ENCODE results near the gene MEGF6. TPM values are rescaled to one million over a fixed set of nuclear protein-coding genes. Genes with fewer than 3 reads are reported as not detected.
A peak's percentile ranks its signal among the peaks of the same experiment; 100 is the strongest.

Gene MEGF6
- total RNA-seq, 1 experiment from 2014 or later, result 32.4 TPM

DNA sequence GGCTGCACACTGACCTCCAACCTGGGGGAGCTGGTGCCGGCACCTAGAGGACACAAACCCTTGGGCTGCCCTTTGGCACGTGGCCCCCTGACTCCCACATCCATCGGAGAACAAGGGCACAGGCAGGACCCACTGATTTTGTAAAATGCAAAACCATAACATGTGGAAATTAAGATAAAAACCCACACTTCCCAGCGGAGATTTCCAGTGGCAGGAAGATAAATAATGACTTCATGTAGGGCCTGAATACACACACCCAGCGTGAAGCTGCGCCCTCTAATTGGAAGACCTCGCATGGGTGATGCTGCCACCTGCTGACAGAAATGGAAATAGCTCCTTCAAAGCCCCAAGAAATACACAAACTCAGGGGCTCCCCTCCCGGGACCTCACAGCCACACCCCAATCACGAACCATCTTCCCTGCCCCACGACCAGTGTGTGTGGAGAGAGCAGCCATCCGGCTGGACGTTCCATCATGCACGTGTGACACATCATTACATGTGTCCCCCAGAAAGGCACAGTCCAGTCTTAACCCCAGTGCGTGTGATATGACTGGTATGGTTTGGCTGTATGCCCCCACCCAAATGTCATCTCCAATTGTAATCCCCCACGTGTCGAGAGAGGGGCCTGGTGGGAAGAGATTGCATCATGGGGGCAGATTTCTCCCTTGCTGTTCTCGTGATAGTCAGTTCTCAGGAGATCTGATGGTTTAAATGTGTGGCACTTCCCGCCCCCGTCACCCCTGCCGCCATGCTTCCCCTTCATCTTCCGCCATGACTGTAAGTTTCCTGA is 7.8 kb upstream of the MEGF6 start:
- CTCF ChIA-PET, result interaction anchor here (0.7 to 1.3 kb wide), 8 partner anchors 15 to 166 kb away, joined by 3 to 41 read pairs (median 7); partner anchors contain the start of gene ARHGEF16
- intact Hi-C loops (cut with micrococcal nuclease; ENCODE audit: unreplicated experiment), result loop anchor here (1.0 to 2.0 kb wide), 3 partner anchors 54 to 166 kb away; no protein-coding TSS in a partner anchor
- Mint-ChIP-seq H3K9me3 (ENCODE audit: low read depth, unreplicated experiment) (no peaks in the 10 kb centered on the region), H3K27ac (ENCODE audit: unreplicated experiment) (no peak overlapping the region), H3K27me3 (ENCODE audit: unreplicated experiment) (no peaks in the 10 kb centered on the region), H3K36me3 (ENCODE audit: insufficient read depth, unreplicated experiment) (peaks cover 11% of the 10 kb centered on the region), H3K4me3 (ENCODE audit: low read depth, unreplicated experiment) (no peak overlapping the region), H3K4me1 (ENCODE audit: low read depth, unreplicated experiment) (peaks cover 31% of the 10 kb centered on the region)
- DNase-seq, result peak; percentile 63
- BruUV-seq (replicated peaks), result no TSS peak
- TF ChIP-seq, protein P1, sequence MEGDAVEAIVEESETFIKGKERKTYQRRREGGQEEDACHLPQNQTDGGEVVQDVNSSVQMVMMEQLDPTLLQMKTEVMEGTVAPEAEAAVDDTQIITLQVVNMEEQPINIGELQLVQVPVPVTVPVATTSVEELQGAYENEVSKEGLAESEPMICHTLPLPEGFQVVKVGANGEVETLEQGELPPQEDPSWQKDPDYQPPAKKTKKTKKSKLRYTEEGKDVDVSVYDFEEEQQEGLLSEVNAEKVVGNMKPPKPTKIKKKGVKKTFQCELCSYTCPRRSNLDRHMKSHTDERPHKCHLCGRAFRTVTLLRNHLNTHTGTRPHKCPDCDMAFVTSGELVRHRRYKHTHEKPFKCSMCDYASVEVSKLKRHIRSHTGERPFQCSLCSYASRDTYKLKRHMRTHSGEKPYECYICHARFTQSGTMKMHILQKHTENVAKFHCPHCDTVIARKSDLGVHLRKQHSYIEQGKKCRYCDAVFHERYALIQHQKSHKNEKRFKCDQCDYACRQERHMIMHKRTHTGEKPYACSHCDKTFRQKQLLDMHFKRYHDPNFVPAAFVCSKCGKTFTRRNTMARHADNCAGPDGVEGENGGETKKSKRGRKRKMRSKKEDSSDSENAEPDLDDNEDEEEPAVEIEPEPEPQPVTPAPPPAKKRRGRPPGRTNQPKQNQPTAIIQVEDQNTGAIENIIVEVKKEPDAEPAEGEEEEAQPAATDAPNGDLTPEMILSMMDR (IDR thresholded peaks at IDR 0.05; ENCODE audit: unreplicated experiment), result peak; percentile 70

DNA sequence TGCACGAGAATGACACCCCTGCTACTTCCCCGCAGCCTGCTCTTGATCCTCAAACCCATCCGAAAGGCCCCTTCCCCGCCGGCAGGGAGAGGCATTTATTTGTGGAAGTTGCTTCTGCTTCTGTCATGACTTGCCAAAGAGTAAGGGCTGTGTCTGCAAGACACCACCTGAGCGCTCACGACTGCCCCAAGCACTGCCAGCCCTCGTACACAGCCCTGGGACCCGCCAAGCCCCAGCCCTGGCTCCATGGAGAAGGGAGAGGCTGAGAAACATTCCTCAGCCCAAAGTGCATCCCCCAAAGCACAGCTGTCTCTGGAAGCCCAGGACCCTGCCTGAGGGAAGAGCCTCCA is 7.2 kb upstream of the MEGF6 start:
- Mint-ChIP-seq H3K4me3 (ENCODE audit: low read depth, unreplicated experiment) (no peak overlapping the region), H3K36me3 (ENCODE audit: insufficient read depth, unreplicated experiment) (peaks cover 13% of the 10 kb centered on the region), H3K27me3 (ENCODE audit: unreplicated experiment) (no peaks in the 10 kb centered on the region), H3K27ac (ENCODE audit: unreplicated experiment) (no peak overlapping the region), H3K4me1 (ENCODE audit: low read depth, unreplicated experiment) (peaks cover 31% of the 10 kb centered on the region), H3K9me3 (ENCODE audit: low read depth, unreplicated experiment) (no peaks in the 10 kb centered on the region)
- no peak for DNase-seq
- CTCF ChIA-PET, result interaction anchor here (0.7 to 1.3 kb wide), 8 partner anchors 14 to 165 kb away, joined by 3 to 41 read pairs (median 7); partner anchors contain the start of gene ARHGEF16
- intact Hi-C loops (cut with micrococcal nuclease; ENCODE audit: unreplicated experiment), result loop anchor here (2.0 kb wide), 2 partner anchors 126 to 166 kb away; no protein-coding TSS in a partner anchor
- TF ChIP-seq, protein P1 (IDR thresholded peaks at IDR 0.05; ENCODE audit: unreplicated experiment), result no peak
- no TSS peak for BruUV-seq (replicated peaks)

DNA sequence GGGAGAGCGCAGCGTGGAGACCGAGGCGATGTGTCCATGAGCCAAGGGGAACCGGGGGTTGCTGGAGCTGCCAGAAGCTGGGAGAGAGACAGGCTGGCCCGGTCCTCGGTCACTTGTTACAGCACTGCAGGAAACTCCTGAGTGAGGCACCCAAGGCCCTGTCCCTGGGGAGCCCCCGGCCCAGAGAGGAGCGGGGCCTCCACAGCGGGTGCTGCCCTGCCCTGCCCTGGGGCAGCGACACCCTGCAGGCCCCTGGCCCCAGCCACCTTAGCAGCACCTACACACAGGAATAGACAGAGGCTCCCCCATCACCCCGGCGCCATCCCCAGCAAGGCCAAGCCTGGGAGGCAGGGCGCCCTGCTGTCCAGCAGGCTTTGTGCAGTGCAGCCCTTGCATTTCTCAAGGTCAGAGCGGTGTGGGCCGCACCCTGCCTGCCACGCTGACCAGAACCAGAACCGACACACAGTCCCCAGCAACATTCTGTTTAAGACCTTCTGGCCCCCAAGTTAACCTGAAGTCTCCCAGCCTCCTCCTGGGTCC is 6.6 kb upstream of the MEGF6 start:
- H3K36me3 Mint-ChIP-seq (ENCODE audit: insufficient read depth, unreplicated experiment), result peaks cover 18% of the 10 kb centered on the region
- CTCF ChIA-PET, result no interaction called here
- H3K27me3 Mint-ChIP-seq (ENCODE audit: unreplicated experiment), result no peaks in the 10 kb centered on the region
- BruUV-seq (replicated peaks), result no TSS peak
- peaks cover 32% of the 10 kb centered on the region for H3K4me1 Mint-ChIP-seq (ENCODE audit: low read depth, unreplicated experiment)
- H3K9me3 Mint-ChIP-seq (ENCODE audit: low read depth, unreplicated experiment), result no peaks in the 10 kb centered on the region
- no peak for DNase-seq
- no peak overlapping the region for H3K27ac Mint-ChIP-seq (ENCODE audit: unreplicated experiment)
- intact Hi-C loops (cut with micrococcal nuclease; ENCODE audit: unreplicated experiment), result loop anchor here (2.0 kb wide), 2 partner anchors 125 to 165 kb away; no protein-coding TSS in a partner anchor
- TF ChIP-seq, protein P1 (IDR thresholded peaks at IDR 0.05; ENCODE audit: unreplicated experiment), result no peak
- no peak overlapping the region for H3K4me3 Mint-ChIP-seq (ENCODE audit: low read depth, unreplicated experiment)

DNA sequence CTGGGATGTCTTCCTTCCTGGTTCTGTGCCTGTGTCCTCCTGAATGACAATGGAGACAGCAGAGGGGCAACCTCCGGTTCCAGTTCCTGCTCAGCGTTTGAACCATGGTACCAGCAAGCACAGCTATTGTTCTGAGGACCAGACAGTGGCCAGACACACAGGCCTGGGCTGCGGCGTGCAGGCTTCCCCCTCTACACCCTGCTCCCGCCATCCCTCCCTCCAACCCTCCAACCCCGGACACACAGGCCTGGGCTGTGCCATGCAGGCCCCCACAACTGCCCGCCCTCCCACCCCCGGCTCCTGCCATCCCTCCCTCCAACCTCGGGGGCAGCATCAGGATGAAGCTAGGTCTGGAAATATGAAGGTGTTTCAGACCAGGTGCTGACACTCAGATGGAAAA is 5.6 kb upstream of the MEGF6 start:
- CTCF ChIA-PET, result no interaction called here
- H3K9me3 Mint-ChIP-seq (ENCODE audit: low read depth, unreplicated experiment), result no peaks in the 10 kb centered on the region
- BruUV-seq (replicated peaks), result no TSS peak
- H3K4me3 Mint-ChIP-seq (ENCODE audit: low read depth, unreplicated experiment), result no peak overlapping the region
- H3K36me3 Mint-ChIP-seq (ENCODE audit: insufficient read depth, unreplicated experiment), result peaks cover 19% of the 10 kb centered on the region
- no peaks in the 10 kb centered on the region for H3K27me3 Mint-ChIP-seq (ENCODE audit: unreplicated experiment)
- DNase-seq, result no peak
- TF ChIP-seq, protein P1 (IDR thresholded peaks at IDR 0.05; ENCODE audit: unreplicated experiment), result no peak
- H3K4me1 Mint-ChIP-seq (ENCODE audit: low read depth, unreplicated experiment), result peaks cover 33% of the 10 kb centered on the region
- intact Hi-C loops (cut with micrococcal nuclease; ENCODE audit: unreplicated experiment), result no loop called here
- H3K27ac Mint-ChIP-seq (ENCODE audit: unreplicated experiment), result no peak overlapping the region

Data from Calu3 (cell line).